ENCODE measurements around the gene BCOR.

The BCOR gene

DNA sequence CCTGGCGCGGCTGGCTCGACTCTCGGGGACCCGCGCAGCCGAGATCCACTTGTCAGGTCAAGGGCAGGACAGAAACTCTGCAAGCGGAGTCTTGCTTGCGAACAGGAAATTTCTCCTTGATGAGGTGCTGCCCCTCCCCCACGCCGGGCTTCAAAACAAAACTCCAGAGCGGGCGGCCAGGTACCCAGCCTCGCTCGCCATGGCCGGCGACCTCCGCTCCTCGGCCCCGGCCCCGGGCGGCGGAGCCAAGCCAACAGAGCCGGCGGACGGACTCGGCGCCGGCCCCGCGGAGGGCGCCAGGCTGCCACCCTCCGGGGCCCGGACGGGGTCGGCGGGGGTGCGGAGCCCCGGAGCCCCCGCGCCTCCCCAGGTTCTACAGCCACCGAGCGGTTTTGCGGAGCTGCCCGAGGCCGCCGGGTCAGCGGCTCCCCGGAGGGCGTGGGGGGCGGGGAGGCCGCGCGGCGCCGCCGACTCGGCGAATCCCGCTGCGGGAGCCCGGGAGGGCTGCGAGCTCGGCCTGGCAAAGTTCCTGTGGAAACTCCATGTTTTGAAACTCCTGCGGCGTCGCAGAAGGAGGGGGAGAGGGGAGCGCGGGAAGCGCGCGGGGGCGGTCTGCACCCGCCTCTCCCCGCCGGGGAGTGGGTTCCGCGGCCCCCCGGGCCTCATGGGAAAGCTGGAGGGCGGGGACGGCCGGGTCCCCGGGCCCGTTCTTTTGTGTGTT lies 11.7 kb upstream of the BCOR start:
- Histone ChIP-seq H3K27ac (peak overlapping the region; percentile 97), H3K4me3 (ENCODE audit: low read depth, low read length) (peak overlapping the region; percentile 61), H3K27me3 (ENCODE audit: insufficient read depth, low read depth, severe bottlenecking) (peaks cover 48% of the 10 kb centered on the region), H3K36me3 (no peaks in the 10 kb centered on the region), H3K9me3 (ENCODE audit: severe bottlenecking) (peaks cover 28% of the 10 kb centered on the region)
- DNase-seq: peak; percentile 56
- no peak for TF ChIP-seq CTCF (IDR thresholded peaks at IDR 0.05; ENCODE audit: low read depth, low read length)

GRCh38 chrX:40108959-40109287 lies 11.2 kb upstream of the BCOR start:
- no peaks in the 10 kb centered on the region for H3K36me3 ChIP-seq
- H3K4me3 ChIP-seq (ENCODE audit: low read depth, low read length): peak overlapping the region; percentile 61
- peaks cover 48% of the 10 kb centered on the region for H3K27me3 ChIP-seq (ENCODE audit: insufficient read depth, low read depth, severe bottlenecking)
- peaks cover 31% of the 10 kb centered on the region for H3K9me3 ChIP-seq (ENCODE audit: severe bottlenecking)
- DNase-seq: no peak
- H3K27ac ChIP-seq: peak overlapping the region; percentile 97
- TF ChIP-seq CTCF (IDR thresholded peaks at IDR 0.05; ENCODE audit: low read depth, low read length): no peak

DNA sequence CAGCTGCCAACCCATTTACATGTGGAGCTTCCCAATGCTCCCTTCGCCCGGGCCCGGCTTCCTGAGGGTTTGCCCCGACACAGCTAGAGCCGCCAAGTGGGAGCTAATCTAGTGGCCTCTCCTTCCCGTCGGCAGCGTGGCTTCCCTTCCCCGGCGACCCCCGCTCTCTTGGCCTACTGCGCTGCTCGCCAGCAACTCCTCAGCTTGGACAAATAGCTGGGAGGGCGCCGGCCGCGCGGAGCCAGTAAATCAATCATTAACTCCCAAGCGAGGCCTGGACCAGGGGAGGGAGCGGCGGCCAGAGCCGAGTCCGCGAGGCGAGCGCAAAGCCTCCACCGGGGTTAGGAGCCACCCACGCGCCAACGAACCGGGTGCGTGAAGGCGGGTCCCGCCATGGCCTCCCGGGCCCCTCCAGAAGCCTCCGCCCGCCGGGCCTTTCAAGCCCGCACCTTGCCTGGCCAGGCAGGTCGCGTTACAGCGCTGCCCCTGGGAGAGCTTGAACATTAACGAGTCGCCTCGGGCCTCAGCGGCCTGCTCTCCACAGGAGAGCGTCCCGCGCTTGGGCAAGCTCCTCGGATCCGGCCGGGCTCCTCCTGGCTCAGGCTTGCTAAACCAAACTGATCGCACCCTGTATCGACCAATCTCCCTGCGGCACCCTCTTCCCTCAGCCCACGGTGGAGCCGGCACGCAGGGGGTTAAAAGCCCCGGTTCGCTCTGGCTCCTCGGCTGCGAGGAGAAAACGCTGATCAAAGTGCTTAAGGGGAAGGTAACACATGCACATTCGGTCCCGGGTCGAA lies 10.6 kb upstream of the BCOR start:
- TF ChIP-seq CTCF (IDR thresholded peaks at IDR 0.05; ENCODE audit: low read depth, low read length): no peak
- H3K27me3 ChIP-seq (ENCODE audit: insufficient read depth, low read depth, severe bottlenecking): peaks cover 52% of the 10 kb centered on the region
- peak overlapping the region; percentile 97 for H3K27ac ChIP-seq
- H3K36me3 ChIP-seq: no peaks in the 10 kb centered on the region
- peaks cover 31% of the 10 kb centered on the region for H3K9me3 ChIP-seq (ENCODE audit: severe bottlenecking)
- peak overlapping the region; percentile 61 for H3K4me3 ChIP-seq (ENCODE audit: low read depth, low read length)
- DNase-seq: peak; percentile 53

GRCh38 chrX:40107291-40108161 lies 9.8 kb upstream of the BCOR start:
- H3K27ac ChIP-seq: peak overlapping the region; percentile 97
- H3K9me3 ChIP-seq (ENCODE audit: severe bottlenecking): peaks cover 31% of the 10 kb centered on the region
- peak overlapping the region; percentile 61 for H3K4me3 ChIP-seq (ENCODE audit: low read depth, low read length)
- no peak for TF ChIP-seq CTCF (IDR thresholded peaks at IDR 0.05; ENCODE audit: low read depth, low read length)
- peaks cover 57% of the 10 kb centered on the region for H3K27me3 ChIP-seq (ENCODE audit: insufficient read depth, low read depth, severe bottlenecking)
- no peaks in the 10 kb centered on the region for H3K36me3 ChIP-seq
- DNase-seq: peak; percentile 85

- no peak for DNase-seq
- peaks cover 31% of the 10 kb centered on the region for H3K9me3 ChIP-seq (ENCODE audit: severe bottlenecking)
- H3K27ac ChIP-seq: peak overlapping the region; percentile 97
These were observed 9.0 kb upstream of the BCOR start for GRCh38 chrX:40106676-40107290.

More at GRCh38 chrX:40106676-40107290, 9.0 kb upstream of the BCOR start:
- H3K36me3 ChIP-seq: no peaks in the 10 kb centered on the region
- H3K4me3 ChIP-seq (ENCODE audit: low read depth, low read length): peak overlapping the region; percentile 61
- H3K27me3 ChIP-seq (ENCODE audit: insufficient read depth, low read depth, severe bottlenecking): peaks cover 59% of the 10 kb centered on the region
- TF ChIP-seq CTCF (IDR thresholded peaks at IDR 0.05; ENCODE audit: low read depth, low read length): no peak

All from WERI-Rb-1 (cell line).